ENCODE results near the gene CSNK2B. TPM values are rescaled to one million over a fixed set of nuclear protein-coding genes. Genes with fewer than 3 reads are reported as not detected.

The CSNK2B gene
- total and polyA plus RNA-seq, 7 experiments from 2014 or later, result 101 to 275 (median 149) TPM

DNA sequence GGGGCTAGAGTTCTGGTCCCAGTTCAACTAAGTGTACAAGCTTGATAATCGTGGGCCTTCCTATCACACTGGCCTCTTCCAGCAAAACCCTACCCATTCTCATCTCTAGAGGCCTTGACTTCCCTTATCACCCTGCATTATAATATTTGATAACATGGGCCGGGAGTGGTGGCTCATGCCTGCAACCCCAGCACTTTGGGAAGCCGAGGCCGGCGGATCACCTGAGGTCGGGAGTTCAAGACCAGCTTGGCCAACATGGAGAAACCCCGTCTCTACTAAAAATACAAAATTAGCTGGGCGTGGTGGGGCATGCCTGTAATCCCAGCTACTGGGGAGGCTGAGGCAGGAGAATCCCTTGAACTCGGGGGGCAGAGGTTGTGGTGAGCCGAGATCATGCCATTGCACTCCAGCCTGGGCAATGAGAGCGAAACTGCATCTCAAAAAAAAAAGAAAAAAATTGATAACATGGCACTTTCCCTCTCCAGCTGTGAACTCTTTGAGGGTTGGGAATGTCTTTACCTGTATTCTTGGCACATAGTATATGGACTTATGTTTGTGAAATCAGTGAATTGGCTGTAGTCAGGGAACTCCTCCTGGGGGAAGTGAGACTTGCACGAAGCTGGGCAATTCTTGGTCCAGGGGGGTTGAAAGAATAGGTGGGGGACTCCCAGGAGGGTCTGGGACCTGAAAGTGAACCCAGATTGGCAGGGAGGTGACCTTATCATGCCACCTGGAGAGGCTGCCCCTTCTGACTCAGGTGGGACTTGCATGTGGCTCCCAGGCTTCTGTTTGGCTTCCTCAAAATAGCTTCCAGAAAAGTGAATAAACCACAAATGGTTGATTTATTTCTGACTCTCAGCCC lies 4.4 kb upstream of the CSNK2B start:
- peaks cover 4 to 41% (median 13%) of the 10 kb centered on the region in 5 donors for H3K36me3 Mint-ChIP-seq

DNA sequence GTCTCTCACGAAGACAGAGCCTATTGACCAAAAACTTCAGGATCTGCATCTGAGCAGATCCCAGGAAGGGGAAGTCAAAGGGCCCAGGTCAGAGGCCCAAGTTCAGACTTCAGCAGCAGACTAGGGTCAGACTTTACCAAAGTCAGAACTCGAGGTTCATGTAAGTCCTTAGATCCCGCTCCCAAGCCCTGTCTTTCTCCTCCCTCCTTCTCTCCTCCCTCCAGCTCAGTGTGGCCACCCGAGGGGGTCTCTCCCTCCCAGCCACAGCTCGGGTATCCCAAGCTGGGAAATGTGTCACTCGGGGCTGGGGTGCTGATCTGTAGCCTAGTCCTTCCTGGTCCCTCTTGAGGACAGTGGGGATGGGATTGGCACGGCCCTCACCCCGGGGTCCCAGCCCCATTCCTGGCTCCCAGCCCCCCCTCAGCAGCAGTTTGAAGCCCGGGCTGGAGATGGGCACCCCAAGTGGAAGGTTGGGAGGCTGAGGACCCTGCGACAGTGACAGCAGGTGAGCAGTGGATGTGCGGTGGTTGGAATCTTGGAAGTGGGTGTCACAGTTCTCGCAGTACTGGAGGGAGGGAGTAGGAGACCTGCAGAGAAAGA lies 3.7 kb upstream of the CSNK2B start:
- H3K27ac Mint-ChIP-seq, result peak overlapping the region; percentile 41 to 95 (median 78)
- H3K4me1 Mint-ChIP-seq, result peaks cover 48 to 90% (median 76%) of the 10 kb centered on the region in 7 donors
- ATAC-seq (no peak), DNase-seq (no peak)
- Histone ChIP-seq H3K27ac (ENCODE audit: low read depth, low read length) (no peak overlapping the region), H3K4me3 (ENCODE audit: low read length) (no peak overlapping the region), H3K27me3 (ENCODE audit: control insufficient read depth in 2 of 2, insufficient read depth in 2 of 2, low read length in 2 of 2) (no peaks in the 10 kb centered on the region), H3K9me3 (ENCODE audit: control insufficient read depth in 2 of 3, low read length in 3 of 3) (no peaks in the 10 kb centered on the region), H3K36me3 (ENCODE audit: control insufficient read depth in 2 of 3, insufficient read depth in 3 of 3, low read length in 3 of 3) (peaks cover 0 to 30% (median 6%) of the 10 kb centered on the region in 3 experiments), H3K4me1 (ENCODE audit: control insufficient read depth in 2 of 2, insufficient read depth in 2 of 2, low read length in 2 of 2) (peaks cover 50 to 62% of the 10 kb centered on the region in 2 donors)
- peak overlapping the region; percentile 9 to 98 (median 91) for H3K4me3 Mint-ChIP-seq
- peaks cover 0 to 2% (median 0%) of the 10 kb centered on the region in 5 donors for H3K27me3 Mint-ChIP-seq
- POLR2A ChIA-PET, result interaction anchor here (0.6 to 7.1 kb wide), 8 partner anchors 9 to 168 kb away, joined by 3 to 193 read pairs (median 6); partner anchors contain the start of genes ABHD16A, APOM, BAG6 and LY6G5C
- intact Hi-C loops (cut with micrococcal nuclease), result loop anchor here in 1 of 2 donors (10.0 kb wide), 2 partner anchors 1543 to 1753 kb away; partner anchors contain the start of genes CUTA, HSD17B8, PHF1 and RING1
- peaks cover 4 to 41% (median 11%) of the 10 kb centered on the region in 5 donors for H3K36me3 Mint-ChIP-seq
- CTCF ChIA-PET, result no interaction called here
- H3K9me3 Mint-ChIP-seq, result peaks cover 0 to 2% (median 0%) of the 10 kb centered on the region in 11 donors

More for the DNA sequence above, 4.4 kb upstream of the CSNK2B start:
- peaks cover 49 to 89% (median 73%) of the 10 kb centered on the region in 7 donors for H3K4me1 Mint-ChIP-seq
- H3K27me3 Mint-ChIP-seq, result peaks cover 0 to 2% (median 0%) of the 10 kb centered on the region in 5 donors
- peak overlapping the region; percentile 75 to 95 (median 88) for H3K27ac Mint-ChIP-seq
- intact Hi-C loops (cut with micrococcal nuclease), result loop anchor here in 1 of 2 donors (10.0 kb wide), 2 partner anchors 1543 to 1753 kb away; partner anchors contain the start of genes CUTA, HSD17B8, PHF1 and RING1
- H3K4me3 ChIP-seq (ENCODE audit: low read length), result peak overlapping the region; percentile 79
- no peak for ATAC-seq
- peak overlapping the region; percentile 88 for H3K27ac ChIP-seq (ENCODE audit: low read depth, low read length)
- H3K9me3 Mint-ChIP-seq, result peaks cover 0 to 2% (median 0%) of the 10 kb centered on the region in 11 donors
- no peaks in the 10 kb centered on the region for H3K9me3 ChIP-seq (ENCODE audit: control insufficient read depth in 2 of 3, low read length in 3 of 3)
- no peaks in the 10 kb centered on the region for H3K27me3 ChIP-seq (ENCODE audit: control insufficient read depth in 2 of 2, insufficient read depth in 2 of 2, low read length in 2 of 2)
- peaks cover 47 to 57% of the 10 kb centered on the region in 2 donors for H3K4me1 ChIP-seq (ENCODE audit: control insufficient read depth in 2 of 2, insufficient read depth in 2 of 2, low read length in 2 of 2)
- CTCF ChIA-PET, result interaction anchor here (0.9 kb wide), 1 partner anchor 9 kb away, joined by 3 read pairs; the partner anchor contains the start of gene BAG6
- peak overlapping the region; percentile 89 to 98 (median 92) for H3K4me3 Mint-ChIP-seq
- no peak for DNase-seq
- POLR2A ChIA-PET, result interaction anchor here (0.6 to 7.1 kb wide), 23 partner anchors 9 to 1616 kb away, joined by 3 to 193 read pairs (median 4); partner anchors contain the start of genes ABHD16A, APOM, BAG6 and DDX39B
- peaks cover 0 to 33% (median 6%) of the 10 kb centered on the region in 3 experiments for H3K36me3 ChIP-seq (ENCODE audit: control insufficient read depth in 2 of 3, insufficient read depth in 3 of 3, low read length in 3 of 3)

DNA sequence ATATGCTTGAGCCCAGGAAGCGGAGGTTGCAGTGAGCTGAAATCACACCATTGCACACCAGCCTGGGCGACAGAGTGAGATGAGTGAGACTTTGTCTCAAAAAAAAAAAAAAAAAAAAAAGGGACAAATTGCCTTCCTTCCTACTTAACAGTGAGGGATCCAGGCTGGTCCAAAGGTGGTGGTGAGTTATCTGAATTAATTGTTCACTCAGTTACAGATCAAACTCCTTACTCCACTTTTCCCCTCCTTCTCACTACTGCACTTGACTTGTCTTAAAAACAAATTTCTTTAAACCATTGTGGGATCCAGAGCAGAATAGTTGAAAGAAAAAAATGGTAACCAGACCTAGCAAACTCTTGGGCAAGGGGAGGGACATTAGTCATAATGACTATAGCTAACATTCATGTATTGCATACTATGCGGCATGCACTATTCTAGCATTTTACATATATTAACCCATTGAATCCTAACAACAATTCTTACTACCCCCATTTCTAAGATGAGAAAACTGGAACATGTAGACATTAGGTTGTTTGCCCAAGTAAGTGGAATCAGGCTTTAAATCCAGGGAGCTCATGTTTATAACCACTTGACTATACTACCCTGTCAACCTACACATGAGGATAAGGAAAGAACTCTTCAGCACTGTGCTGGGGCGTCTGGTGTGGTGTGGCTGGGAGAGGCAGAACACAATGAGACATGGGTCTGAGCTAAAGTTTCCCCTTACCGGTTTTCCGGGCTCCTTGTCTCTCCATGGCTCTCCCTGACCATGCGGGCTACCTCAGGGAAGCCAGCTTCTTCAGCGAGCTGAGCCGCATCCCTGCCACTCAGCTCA lies 2.5 kb upstream of the CSNK2B start:
- CTCF ChIA-PET, result interaction anchor here (1.1 to 2.7 kb wide), 4 partner anchors 9 to 82 kb away, joined by 3 to 19 read pairs (median 4); partner anchors contain the start of genes APOM and BAG6
- Mint-ChIP-seq H3K27ac (peak overlapping the region; percentile 51 to 99 (median 98)), H3K27me3 (peaks cover 0 to 2% (median 0%) of the 10 kb centered on the region in 5 donors), H3K4me3 (peak overlapping the region; percentile 93 to 99 (median 96)), H3K36me3 (peaks cover 7 to 44% (median 11%) of the 10 kb centered on the region in 5 donors), H3K9me3 (peaks cover 0 to 2% (median 0%) of the 10 kb centered on the region in 11 donors), H3K4me1 (peaks cover 45 to 89% (median 76%) of the 10 kb centered on the region in 7 donors)
- POLR2A ChIA-PET, result interaction anchor here (0.7 to 7.1 kb wide), 10 partner anchors 10 to 495 kb away, joined by 3 to 193 read pairs (median 4); partner anchors contain the start of genes APOM, BAG6, DXO and LTB
- no peaks in the 10 kb centered on the region for H3K27me3 ChIP-seq (ENCODE audit: control insufficient read depth in 2 of 2, insufficient read depth in 2 of 2, low read length in 2 of 2)
- H3K4me3 ChIP-seq (ENCODE audit: low read length), result peak overlapping the region; percentile 91
- intact Hi-C loops (cut with micrococcal nuclease), result loop anchor here in 1 of 2 donors (10.0 kb wide), 2 partner anchors 1541 to 1751 kb away; partner anchors contain the start of genes CUTA, HSD17B8, PHF1 and RING1
- no peaks in the 10 kb centered on the region for H3K9me3 ChIP-seq (ENCODE audit: control insufficient read depth in 2 of 3, low read length in 3 of 3)
- peaks cover 2 to 29% (median 4%) of the 10 kb centered on the region in 3 experiments for H3K36me3 ChIP-seq (ENCODE audit: control insufficient read depth in 2 of 3, insufficient read depth in 3 of 3, low read length in 3 of 3)
- H3K27ac ChIP-seq (ENCODE audit: low read depth, low read length), result peak overlapping the region; percentile 97
- H3K4me1 ChIP-seq (ENCODE audit: control insufficient read depth in 2 of 2, insufficient read depth in 2 of 2, low read length in 2 of 2), result peaks cover 48 to 60% of the 10 kb centered on the region in 2 donors
- ATAC-seq (no peak), DNase-seq (no peak)

DNA sequence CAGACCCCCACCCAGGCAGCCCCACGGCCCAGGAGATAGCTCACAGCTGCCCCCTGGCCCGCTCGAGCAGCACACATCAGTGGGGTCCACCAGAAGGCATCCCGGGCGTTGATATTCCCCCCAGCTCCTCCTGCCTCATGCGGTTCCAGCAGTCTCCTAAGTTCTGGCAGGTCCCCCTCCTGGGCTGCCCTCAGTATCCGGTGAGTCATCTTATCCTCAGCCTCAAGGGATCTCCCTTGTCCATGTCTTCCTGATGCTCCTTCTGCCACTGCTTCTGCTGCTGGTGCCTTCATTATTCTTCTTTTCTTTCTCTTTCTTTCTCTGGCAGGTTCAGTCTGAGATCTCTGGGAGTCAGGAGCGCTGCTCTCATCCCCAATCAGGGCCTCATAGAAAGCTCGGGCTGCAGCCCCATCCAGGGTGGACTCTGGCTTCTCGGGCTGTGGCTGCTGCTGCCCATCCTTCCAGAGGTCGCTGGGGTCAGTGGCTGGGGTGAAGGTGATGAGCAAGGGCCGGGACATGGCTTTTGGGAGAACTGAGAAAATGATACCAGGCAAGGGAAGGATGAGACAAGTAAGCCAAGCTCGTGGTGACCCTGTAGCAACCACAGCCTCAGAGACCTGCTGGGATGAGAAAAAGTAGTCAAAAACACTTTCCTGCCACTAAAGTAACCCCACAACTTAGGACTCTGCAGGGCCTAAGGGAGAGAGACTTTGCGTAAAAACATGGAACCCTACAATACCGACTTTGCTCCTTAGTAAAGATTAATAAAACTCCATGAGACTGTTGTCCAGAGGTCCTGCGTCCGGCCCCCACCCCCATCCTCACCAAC lies 1.7 kb upstream of the CSNK2B start:
- DNase-seq, result peak in 2 of 9 donors; percentile 18 to 33
- H3K9me3 Mint-ChIP-seq, result peaks cover 0 to 2% (median 0%) of the 10 kb centered on the region in 11 donors
- intact Hi-C loops (cut with micrococcal nuclease), result loop anchor here (2.0 to 10.0 kb wide), 6 partner anchors 75 to 1751 kb away; partner anchors contain the start of genes ATF6B (in 1 of the 2), CUTA (in 1 of the 2), HSD17B8 (in 1 of the 2) and HSPA1B (in 1 of the 2)
- Histone ChIP-seq H3K36me3 (ENCODE audit: control insufficient read depth in 2 of 3, insufficient read depth in 3 of 3, low read length in 3 of 3) (peaks cover 6 to 32% (median 9%) of the 10 kb centered on the region in 3 experiments), H3K4me1 (ENCODE audit: control insufficient read depth in 2 of 2, insufficient read depth in 2 of 2, low read length in 2 of 2) (peaks cover 40 to 52% of the 10 kb centered on the region in 2 donors), H3K4me3 (ENCODE audit: low read length) (peak overlapping the region; percentile 91), H3K27ac (ENCODE audit: low read depth, low read length) (peak overlapping the region; percentile 97), H3K27me3 (ENCODE audit: control insufficient read depth in 2 of 2, insufficient read depth in 2 of 2, low read length in 2 of 2) (no peaks in the 10 kb centered on the region), H3K9me3 (ENCODE audit: control insufficient read depth in 2 of 3, low read length in 3 of 3) (no peaks in the 10 kb centered on the region)
- peaks cover 7 to 44% (median 11%) of the 10 kb centered on the region in 5 donors for H3K36me3 Mint-ChIP-seq
- peak overlapping the region; percentile 93 to 99 (median 96) for H3K4me3 Mint-ChIP-seq
- peaks cover 0 to 2% (median 0%) of the 10 kb centered on the region in 5 donors for H3K27me3 Mint-ChIP-seq
- ChIA-PET POLR2A (interaction anchor here (0.6 to 7.1 kb wide), 31 partner anchors 10 to 1540 kb away, joined by 3 to 193 read pairs (median 4); partner anchors contain the start of genes ABHD16A, APOM, BAG6 and DDX39B), CTCF (interaction anchor here (0.7 to 2.7 kb wide), 6 partner anchors 10 to 141 kb away, joined by 3 to 19 read pairs (median 4); partner anchors contain the start of genes APOM and BAG6)
- H3K27ac Mint-ChIP-seq, result peak overlapping the region; percentile 94 to 99 (median 98)
- H3K4me1 Mint-ChIP-seq, result peaks cover 37 to 87% (median 76%) of the 10 kb centered on the region in 7 donors
- no peak for ATAC-seq
